T-helper 9 cell (primary cell): Measurements from ENCODE around the gene ARL11.
"Not testable (repeated sequence)": the region's sequence is repeated elsewhere in the genome, so short reads cannot be mapped to it uniquely, and the experiment has no call there.

Experiments used
- DNase-seq: peaks from one replicate; pipeline ENCODE4 v3.0.0-alpha.2; 2020
- total RNA-seq, 2 donors: gene quantifications; one replicate each; lab custom pipeline; 2026; lab: John Stamatoyannopoulos, UW

The ARL11 gene
- total RNA-seq, result 0.24 to 1.4 reads per million in 2 donors

DNA sequence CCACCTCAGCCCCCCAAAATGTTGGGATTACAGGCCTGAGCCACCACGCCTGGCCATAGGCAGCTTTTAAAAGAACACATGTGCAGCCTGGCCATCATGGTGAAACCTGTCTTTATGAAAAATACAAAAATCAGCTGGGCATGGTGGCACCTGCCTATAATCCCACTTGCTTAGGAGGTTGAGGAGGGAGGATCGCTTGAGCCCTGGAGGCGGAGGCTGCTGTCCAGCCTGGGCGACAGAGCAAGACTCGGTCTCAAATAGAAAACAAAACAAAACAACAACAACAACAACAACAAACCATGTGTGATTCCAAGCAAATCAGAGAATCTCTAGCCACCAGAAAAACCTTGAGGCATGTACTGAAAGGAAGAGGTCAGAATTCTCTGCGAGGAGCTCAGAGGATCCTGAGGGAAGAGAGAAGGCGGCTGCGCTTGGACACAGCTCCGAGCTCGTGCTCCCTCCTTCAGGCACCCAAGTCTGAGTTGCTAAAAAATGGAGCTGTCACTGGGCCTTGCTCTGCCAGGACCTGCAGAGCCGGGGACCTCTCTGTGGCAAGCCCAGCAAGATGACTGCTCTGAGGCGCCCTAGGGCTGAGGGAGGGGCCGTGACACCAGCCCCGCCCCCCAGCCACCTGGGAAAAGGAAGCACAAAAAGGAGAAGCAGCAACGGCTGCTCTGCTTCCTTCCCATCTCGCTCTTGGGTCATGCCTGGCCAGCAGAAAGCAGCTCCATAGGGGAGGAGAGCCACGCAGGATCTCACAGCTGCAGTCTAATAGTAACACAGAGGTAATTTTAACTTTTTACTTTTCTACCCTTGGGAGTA lies at the start of gene ARL11:
Gene ARL11 (plus strand): TSS at position 677 of the 822 bp plus-strand sequence. CDS start 1,941 bp downstream, outside the sequence.
- peak; percentile 6 for DNase-seq

DNA sequence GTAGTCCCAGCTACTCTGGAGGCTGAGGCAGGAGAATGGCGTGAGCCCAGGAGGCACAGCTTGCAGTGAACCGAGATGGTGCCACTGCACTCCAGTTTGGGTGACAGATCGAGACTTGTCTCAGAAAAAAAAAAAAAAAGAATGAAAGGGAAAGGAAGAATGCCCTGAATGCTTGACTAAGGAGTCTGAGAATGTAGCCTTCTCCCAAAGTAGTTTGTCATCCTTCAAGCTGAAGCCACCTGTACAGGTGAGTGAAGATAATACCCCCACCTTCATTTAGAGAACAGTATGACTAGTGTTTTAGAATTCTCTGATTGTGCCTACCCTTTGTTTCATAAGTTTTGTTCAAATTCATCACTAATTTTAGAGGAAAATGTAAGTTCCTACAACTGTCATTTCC lies 48.8 kb upstream of the ARL11 start:
- no peak for DNase-seq

- DNase-seq, result no peak
These were observed 47.2 kb upstream of the ARL11 start for GRCh38 chr13:49580980-49581680.

DNA sequence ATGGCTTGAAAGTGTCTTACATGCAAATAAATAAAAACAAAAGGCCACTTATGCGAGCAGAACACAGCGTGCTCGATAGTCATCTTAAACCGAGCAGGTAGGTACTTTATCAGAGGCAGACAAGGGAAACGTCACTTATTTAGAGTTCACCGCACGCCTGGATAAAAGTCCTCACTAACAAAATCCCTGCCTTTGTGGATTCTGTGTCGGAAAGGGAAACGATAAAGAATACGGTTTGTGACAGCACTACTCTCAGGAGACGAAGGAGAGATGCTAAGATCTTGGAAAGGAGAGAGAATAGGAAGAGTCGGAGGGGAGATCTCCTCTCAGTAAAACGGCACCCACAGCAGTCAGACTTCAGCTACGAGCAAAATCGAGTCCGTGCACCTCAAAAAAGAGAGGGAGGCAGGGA lies 43.5 kb upstream of the ARL11 start:
- DNase-seq, result no peak

- DNase-seq, result peak; percentile 64
These were observed 42.8 kb upstream of the ARL11 start, which contains the start of gene RCBTB1 for GRCh38 chr13:49585220-49586157. Gene RCBTB1 (minus strand): TSS chr13:49585558. CDS start chr13:49567279, 18,279 bp downstream.

- no peak for DNase-seq
These were observed 41.6 kb upstream of the ARL11 start for GRCh38 chr13:49586717-49587116.

GRCh38 chr13:49587311-49587847 lies 40.9 kb upstream of the ARL11 start:
- no peak for DNase-seq

GRCh38 chr13:49590714-49591113 lies 37.6 kb upstream of the ARL11 start:
- DNase-seq, result not testable (repeated sequence)

DNA sequence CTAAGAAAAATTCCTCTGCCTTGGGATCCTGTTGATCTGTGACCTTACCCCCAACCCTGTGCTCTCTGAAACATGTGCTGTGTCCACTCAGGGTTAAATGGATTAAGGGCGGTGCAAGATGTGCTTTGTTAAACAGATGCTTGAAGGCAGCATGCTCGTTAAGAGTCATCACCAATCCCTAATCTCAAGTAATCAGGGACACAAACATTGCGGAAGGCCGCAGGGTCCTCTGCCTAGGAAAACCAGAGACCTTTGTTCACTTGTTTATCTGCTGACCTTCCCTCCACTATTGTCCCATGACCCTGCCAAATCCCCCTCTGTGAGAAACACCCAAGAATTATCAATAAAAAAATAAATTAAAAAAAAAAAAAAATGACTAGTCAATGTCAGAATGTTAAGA lies 34.4 kb upstream of the ARL11 start:
- DNase-seq, result not testable (repeated sequence)

GRCh38 chr13:49594576-49594975 lies 33.7 kb upstream of the ARL11 start:
- DNase-seq, result no peak

GRCh38 chr13:49596221-49596620 lies 32.1 kb upstream of the ARL11 start:
- no peak for DNase-seq

GRCh38 chr13:49597043-49597641 lies 31.2 kb upstream of the ARL11 start:
- no peak for DNase-seq

- DNase-seq, result no peak
These were observed 26.3 kb upstream of the ARL11 start for GRCh38 chr13:49602005-49602404.

DNA sequence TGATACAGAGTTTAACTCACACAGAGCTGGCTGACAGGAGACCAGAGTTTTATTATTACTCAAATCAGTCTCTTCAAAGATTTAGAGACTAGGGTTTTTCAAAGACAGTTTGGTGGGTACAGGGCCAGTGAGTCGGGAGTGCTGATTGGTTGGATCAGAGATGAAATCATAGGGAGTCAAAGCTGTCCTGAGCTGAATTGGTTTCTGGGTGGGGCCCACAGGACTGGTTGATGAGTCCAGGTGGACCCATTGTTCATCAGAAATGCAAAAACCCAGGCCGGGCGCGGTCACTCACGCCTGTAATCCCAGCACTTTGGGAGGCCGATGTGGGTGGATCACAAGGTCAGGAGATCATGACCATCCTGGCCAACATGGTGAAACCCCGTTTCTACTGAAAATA lies 25.7 kb upstream of the ARL11 start:
- DNase-seq, result not testable (repeated sequence)

DNA sequence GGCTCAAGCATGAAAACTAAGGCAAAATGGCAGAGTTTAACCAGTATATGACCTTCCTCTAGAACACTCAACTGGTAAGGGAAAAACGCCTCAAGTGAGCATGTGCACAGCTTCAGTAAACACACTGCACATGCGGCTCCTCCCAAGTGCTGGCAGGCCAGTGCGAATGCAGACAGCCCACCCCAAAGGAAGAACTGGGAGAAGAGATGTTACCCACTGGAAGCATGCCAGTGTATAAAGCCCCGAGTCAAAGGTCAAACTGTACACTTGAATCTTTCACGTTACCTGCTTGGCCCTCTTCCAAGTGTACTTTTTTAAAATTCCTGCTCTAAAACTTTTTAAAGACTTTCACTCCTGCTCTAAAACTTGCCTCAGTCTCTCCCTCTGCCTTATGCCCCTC lies 23.7 kb upstream of the ARL11 start:
- DNase-seq, result no peak

- DNase-seq, result peak; percentile 61
These were observed 21.3 kb upstream of the ARL11 start for GRCh38 chr13:49606747-49607648.

- no peak for DNase-seq
These were observed 20.5 kb upstream of the ARL11 start for GRCh38 chr13:49607761-49608160.

DNA sequence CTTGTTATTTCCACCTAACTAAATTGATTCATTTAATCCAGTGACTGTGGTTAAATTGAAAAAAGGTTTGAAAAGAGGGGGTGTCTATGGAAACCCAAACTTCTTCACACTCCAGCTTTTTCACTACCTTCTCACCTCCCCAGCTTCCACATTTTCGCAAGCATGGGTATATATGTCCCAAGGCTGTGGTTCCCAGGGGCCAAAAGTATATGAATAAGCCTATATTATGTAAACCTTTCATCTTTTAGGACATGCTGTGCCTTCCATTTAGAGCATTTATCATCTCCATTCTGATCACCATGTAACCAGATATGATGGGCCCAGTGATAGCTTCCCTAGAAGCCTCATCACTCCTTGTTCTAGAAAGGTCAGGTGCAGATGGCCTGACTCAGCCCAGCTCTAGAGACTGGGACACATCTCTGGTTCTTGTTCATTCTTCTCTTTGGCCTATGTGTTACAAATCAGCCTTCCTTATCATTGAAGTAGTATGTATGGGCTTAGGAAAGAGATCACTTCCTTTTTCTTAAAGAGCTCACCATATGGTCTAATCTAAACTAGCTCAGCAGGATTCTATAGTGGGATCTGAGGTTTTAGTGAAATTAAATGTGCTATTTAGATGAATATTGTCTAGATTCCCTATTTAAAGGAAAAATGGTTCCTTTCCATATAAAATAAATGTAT lies 19.5 kb upstream of the ARL11 start:
- no peak for DNase-seq

- no peak for DNase-seq
These were observed 18.1 kb upstream of the ARL11 start for GRCh38 chr13:49610176-49610575.

DNA sequence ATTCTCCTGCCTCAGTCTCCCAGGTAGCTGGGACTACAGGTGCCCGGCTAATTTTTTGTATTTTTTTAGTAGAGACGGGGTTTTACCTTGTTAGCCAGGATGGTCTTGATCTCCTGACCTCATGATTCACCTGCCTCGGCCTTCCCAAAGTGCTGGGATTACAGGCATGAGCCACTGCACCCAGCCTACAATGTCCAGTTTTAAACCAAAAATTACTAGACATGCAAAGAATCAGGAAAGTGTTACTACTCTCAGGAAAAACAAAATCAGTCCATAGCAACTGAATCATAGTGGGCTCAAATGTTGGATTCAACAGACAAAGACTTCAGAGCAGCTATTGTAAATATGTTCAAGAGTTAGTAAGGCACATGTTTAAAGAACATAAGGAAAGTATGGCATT lies 16.3 kb upstream of the ARL11 start:
- not testable (repeated sequence) for DNase-seq
